ENCODE measurements around the gene GINS2. TPM values are rescaled to one million over a fixed set of nuclear protein-coding genes. Genes with fewer than 3 reads are reported as not detected.
A peak's percentile ranks its signal among the peaks of the same experiment; 100 is the strongest.

Gene GINS2
- total RNA-seq, 1 experiment from 2014 or later = 53.3 TPM

DNA sequence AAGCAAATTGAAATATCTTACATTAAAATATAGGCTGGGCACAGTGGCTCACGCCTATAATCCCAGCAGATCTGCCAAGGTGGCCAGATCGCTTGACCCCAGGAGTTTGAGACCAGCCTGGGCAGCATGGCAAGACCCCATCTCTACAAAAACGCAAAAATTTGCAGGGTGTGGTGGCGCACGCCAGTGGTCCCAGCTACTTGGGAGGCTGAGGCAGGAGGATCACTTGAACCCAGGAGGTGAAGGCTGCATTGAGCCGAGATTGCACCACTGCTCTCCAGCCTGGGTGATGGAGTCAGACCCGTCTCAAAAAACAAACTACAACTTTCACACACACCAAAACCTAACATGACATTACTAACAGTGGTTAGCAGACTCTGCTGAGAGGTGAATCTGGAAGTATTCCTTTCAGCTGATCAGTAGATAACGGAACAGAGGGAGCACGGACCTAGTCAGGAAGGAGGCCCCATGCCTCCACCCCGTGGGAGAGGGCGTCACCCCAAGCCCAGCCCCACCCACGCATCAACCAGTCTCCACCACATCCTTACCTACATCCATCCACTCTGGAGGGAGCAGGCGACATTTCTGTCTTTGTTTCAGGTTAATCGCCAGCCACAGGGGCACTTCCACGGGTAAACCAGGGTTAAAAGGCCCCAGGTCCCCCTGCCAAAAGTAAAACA is 1.7 kb downstream of the GINS2 start:
- intact Hi-C loops (cut with micrococcal nuclease) = no loop called here
- no peak overlapping the region for H3K9ac ChIP-seq (ENCODE audit: low read length)
- RAD21 ChIA-PET (ENCODE audit: low non-redundant PET in 1 of 2, low total read pairs in 2 of 2, uncharacterized antibody in 2 of 2, unreplicated experiment in 2 of 2) = no interaction called here
- CTCF ChIA-PET = no interaction called here
- TSS peak; percentile 38 for BruUV-seq (replicated peaks)
- H3K4me3 ChIP-seq (replicated peaks in 1 of 2; ENCODE audit: low read depth in 1 of 2, low read length in 2 of 2) = no peak overlapping the region; a peak in 1 of 4 replicates
- no peaks in the 10 kb centered on the region for H3K27me3 ChIP-seq (ENCODE audit: insufficient read depth, low read length)
- no peak for DNase-seq (ENCODE audit: low read depth, low spot score)
- no peak for ATAC-seq
- H3K27ac ChIP-seq (ENCODE audit: low read depth, low read length) = no peak overlapping the region
- TF ChIP-seq, protein P1, sequence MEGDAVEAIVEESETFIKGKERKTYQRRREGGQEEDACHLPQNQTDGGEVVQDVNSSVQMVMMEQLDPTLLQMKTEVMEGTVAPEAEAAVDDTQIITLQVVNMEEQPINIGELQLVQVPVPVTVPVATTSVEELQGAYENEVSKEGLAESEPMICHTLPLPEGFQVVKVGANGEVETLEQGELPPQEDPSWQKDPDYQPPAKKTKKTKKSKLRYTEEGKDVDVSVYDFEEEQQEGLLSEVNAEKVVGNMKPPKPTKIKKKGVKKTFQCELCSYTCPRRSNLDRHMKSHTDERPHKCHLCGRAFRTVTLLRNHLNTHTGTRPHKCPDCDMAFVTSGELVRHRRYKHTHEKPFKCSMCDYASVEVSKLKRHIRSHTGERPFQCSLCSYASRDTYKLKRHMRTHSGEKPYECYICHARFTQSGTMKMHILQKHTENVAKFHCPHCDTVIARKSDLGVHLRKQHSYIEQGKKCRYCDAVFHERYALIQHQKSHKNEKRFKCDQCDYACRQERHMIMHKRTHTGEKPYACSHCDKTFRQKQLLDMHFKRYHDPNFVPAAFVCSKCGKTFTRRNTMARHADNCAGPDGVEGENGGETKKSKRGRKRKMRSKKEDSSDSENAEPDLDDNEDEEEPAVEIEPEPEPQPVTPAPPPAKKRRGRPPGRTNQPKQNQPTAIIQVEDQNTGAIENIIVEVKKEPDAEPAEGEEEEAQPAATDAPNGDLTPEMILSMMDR (IDR thresholded peaks at IDR 0.05 in 2 of 3, conservative IDR thresholded peaks at IDR 0.05 in 1 of 3; ENCODE audit: borderline replicate concordance in 1 of 3, insufficient read depth in 1 of 3, low read depth in 2 of 3, low read length in 2 of 3) = no peak
- TF ChIP-seq CBX3 (IDR thresholded peaks at IDR 0.05; ENCODE audit: low read depth) (no peak), FOSL1 (IDR thresholded peaks at IDR 0.05; ENCODE audit: low read depth) (no peak), SP1 (IDR thresholded peaks at IDR 0.05; ENCODE audit: low read depth) (no peak), CEBPB (IDR thresholded peaks at IDR 0.05; ENCODE audit: low read depth) (no peak), POLR2A (IDR thresholded peaks at IDR 0.05; ENCODE audit: borderline replicate concordance, extremely low read depth, insufficient read depth, insufficient read length) (no peak), ZNF274 (IDR thresholded peaks at IDR 0.05; ENCODE audit: low read depth, low read length) (no peak), RAD21 (IDR thresholded peaks at IDR 0.05; ENCODE audit: low read depth) (no peak), ZFX (IDR thresholded peaks at IDR 0.05) (no peak), EZH2 (IDR thresholded peaks at IDR 0.05) (no peak)
- peaks cover 14 to 24% of the 10 kb centered on the region in 2 experiments for H3K4me1 ChIP-seq (ENCODE audit: control insufficient read depth in 1 of 2, insufficient read depth in 2 of 2, low read length in 2 of 2)
- peaks cover 5 to 12% of the 10 kb centered on the region in 2 experiments; a peak in 1 of 4 replicates for H3K36me3 ChIP-seq (ENCODE audit: control insufficient read depth in 1 of 2, insufficient read depth in 2 of 2, low read length in 2 of 2)
- H3K4me2 ChIP-seq (ENCODE audit: low read length) = peak overlapping the region; percentile 98
- H3K9me2 ChIP-seq (ENCODE audit: insufficient read depth) = no peaks in the 10 kb centered on the region
- H3K9me3 ChIP-seq (ENCODE audit: control insufficient read depth in 1 of 2, insufficient read depth in 1 of 2, low read depth in 1 of 2, low read length in 2 of 2) = no peaks in the 10 kb centered on the region
- peaks cover 61% of the 10 kb centered on the region for H3K79me2 ChIP-seq (ENCODE audit: insufficient read depth, low read length)
- no peaks in the 10 kb centered on the region; the same call in 1 of the 2 replicates for H4K20me1 ChIP-seq (ENCODE audit: insufficient read depth)
- POLR2A ChIA-PET = no interaction called here
- H2AFZ ChIP-seq (ENCODE audit: low read depth, low read length, poor library complexity, severe bottlenecking) = no peak overlapping the region
